ENCODE results near the gene UBE2B.
"Not testable (repeated sequence)": the region's sequence is repeated elsewhere in the genome, so short reads cannot be mapped to it uniquely, and the experiment has no call there.

Gene UBE2B

GRCh38 chr5:134370871-134371833 lies at the start of gene UBE2B:
Gene UBE2B (plus strand): TSS chr5:134371569. CDS start chr5:134371596, 27 bp downstream.
- DNase-seq = peak; percentile 81 to 100 (median 97)

- DNase-seq = no peak
Observed at GRCh38 chr5:134327327-134327726, 44.0 kb upstream of the UBE2B start.

- DNase-seq = no peak
Observed at GRCh38 chr5:134328619-134329018, 42.8 kb upstream of the UBE2B start.

- DNase-seq = not testable (repeated sequence)
Observed at GRCh38 chr5:134336833-134337232, 34.5 kb upstream of the UBE2B start.

- DNase-seq = not testable (repeated sequence)
Observed at GRCh38 chr5:134343500-134343899, 27.9 kb upstream of the UBE2B start.

- not testable (repeated sequence) for DNase-seq
Observed at GRCh38 chr5:134345476-134345875, 25.9 kb upstream of the UBE2B start.

GRCh38 chr5:134345996-134346395 lies 25.4 kb upstream of the UBE2B start:
- DNase-seq = no peak

GRCh38 chr5:134349463-134349862 lies 21.9 kb upstream of the UBE2B start:
- DNase-seq = no peak

GRCh38 chr5:134355681-134356080 lies 15.7 kb upstream of the UBE2B start:
- no peak for DNase-seq

- no peak for DNase-seq
Observed at GRCh38 chr5:134365604-134366003, 5.8 kb upstream of the UBE2B start.

GRCh38 chr5:134370311-134370870 lies 978 bp upstream of the UBE2B start:
- DNase-seq = peak in 5 of 58 donors; percentile 8 to 54 (median 20)

GRCh38 chr5:134371834-134372340 lies 518 bp downstream of the UBE2B start:
- DNase-seq = peak in 45 of 58 donors; percentile 8 to 67 (median 38)

- DNase-seq = not testable (repeated sequence)
Observed at GRCh38 chr5:134373633-134374032, 2.3 kb downstream of the UBE2B start.

GRCh38 chr5:134374232-134374631 lies 2.9 kb downstream of the UBE2B start:
- no peak for DNase-seq

- DNase-seq = peak in 3 of 58 donors; percentile 7 to 31 (median 30)
Observed at GRCh38 chr5:134380346-134380745, 9.0 kb downstream of the UBE2B start.

- not testable (repeated sequence) for DNase-seq
Observed at GRCh38 chr5:134382204-134382603, 10.8 kb downstream of the UBE2B start.

- no peak for DNase-seq
Observed at GRCh38 chr5:134383980-134384697, 12.8 kb downstream of the UBE2B start.

GRCh38 chr5:134387443-134387842 lies 16.1 kb downstream of the UBE2B start:
- DNase-seq = no peak

GRCh38 chr5:134392301-134392700 lies 20.9 kb downstream of the UBE2B start:
- DNase-seq = no peak

GRCh38 chr5:134394932-134395331 lies 23.6 kb downstream of the UBE2B start:
- DNase-seq = no peak

GRCh38 chr5:134396274-134396673 lies 24.9 kb downstream of the UBE2B start:
- no peak for DNase-seq

GRCh38 chr5:134397196-134397595 lies 25.8 kb downstream of the UBE2B start:
- DNase-seq = no peak
